ENCODE measurements around the gene CSMD2. TPM values are rescaled to one million over a fixed set of nuclear protein-coding genes. Genes with fewer than 3 reads are reported as not detected.

The CSMD2 gene
- total RNA-seq, 8 experiments from 2014 or later = 0.32 to 50.0 (median 1.2) TPM

DNA sequence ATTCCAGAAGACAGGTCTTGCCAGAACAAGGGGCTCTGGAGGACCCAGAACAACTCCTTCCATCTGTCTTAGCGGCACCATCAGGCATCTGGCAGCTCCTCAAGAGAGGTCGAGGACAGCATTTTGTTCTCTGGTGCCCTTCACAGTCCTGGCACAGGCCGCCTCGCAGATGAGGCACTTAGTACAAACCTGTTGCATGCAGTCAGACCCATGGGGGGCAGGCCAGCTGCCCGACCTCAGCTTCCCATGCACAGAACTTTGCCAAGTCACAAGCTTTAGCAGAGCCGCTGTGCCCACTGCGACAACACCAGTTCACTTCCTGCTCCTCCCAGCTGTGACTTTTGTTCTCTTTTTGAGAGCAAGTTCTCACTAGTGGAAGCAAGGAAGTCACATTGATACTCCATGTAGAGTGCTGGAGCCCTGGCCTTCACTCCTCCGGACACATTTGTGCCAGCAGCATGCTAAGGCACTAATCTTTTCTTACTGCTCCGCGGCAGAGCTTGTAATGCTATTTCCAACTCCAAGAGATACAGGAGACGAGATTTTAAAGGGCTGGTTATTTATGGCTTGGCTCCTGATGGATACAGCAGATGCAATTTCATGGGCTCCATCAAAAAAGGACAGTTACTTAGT is 256.6 kb downstream of the CSMD2 start:
- no peak overlapping the region for H3K27ac ChIP-seq
- no peaks in the 10 kb centered on the region for H3K4me1 ChIP-seq (replicated peaks in 1 of 2)
- no peak for ATAC-seq (replicated peaks in 6 of 8)
- 60 to 100% (median 83%) methylated on average over 2 to 11 of the region's 11 CpGs; no CpG with 5 or more reads in 4 of the 10 experiments for WGBS, 10 experiments
- in situ Hi-C loops (cut with MboI; ENCODE audit: low pct_unique_long_range_greater_than_20kb in 2 of 9, low sequenced_read_pairs in 9 of 9, unreplicated experiment in 9 of 9) = no loop called here
- no peak overlapping the region for H3K4me3 ChIP-seq

DNA sequence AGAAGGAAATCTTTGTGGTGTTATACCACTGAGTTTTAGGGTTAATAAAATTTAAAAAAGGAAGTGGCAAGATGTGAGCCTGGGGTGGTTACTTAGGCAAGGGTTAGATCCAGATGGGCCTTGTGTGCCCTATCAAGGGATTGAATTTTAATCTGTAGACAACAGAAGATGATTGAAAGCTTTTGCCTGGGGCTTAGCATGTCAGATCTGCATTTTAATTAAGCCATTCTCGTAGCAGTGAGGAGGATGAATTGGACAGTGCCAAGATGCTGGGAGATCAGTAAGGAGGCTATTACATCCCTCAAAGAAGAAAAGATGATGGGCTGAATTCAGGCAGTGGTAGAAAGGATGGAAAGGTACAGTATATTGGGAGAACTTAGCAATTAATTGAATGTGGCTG is 258.9 kb downstream of the CSMD2 start:
- no peak overlapping the region for H3K4me3 ChIP-seq
- H3K4me1 ChIP-seq (replicated peaks in 1 of 2) = no peaks in the 10 kb centered on the region
- ATAC-seq (replicated peaks in 6 of 8) = peak in 1 of 8 experiments; percentile 66
- H3K27ac ChIP-seq = no peak overlapping the region
- in situ Hi-C loops (cut with MboI; ENCODE audit: low pct_unique_long_range_greater_than_20kb in 2 of 9, low sequenced_read_pairs in 9 of 9, unreplicated experiment in 9 of 9) = no loop called here
- 20 to 86% (median 62%) methylated on average over 1 of the region's 1 CpG; no CpG with 5 or more reads in 4 of the 10 experiments for WGBS, 10 experiments

DNA sequence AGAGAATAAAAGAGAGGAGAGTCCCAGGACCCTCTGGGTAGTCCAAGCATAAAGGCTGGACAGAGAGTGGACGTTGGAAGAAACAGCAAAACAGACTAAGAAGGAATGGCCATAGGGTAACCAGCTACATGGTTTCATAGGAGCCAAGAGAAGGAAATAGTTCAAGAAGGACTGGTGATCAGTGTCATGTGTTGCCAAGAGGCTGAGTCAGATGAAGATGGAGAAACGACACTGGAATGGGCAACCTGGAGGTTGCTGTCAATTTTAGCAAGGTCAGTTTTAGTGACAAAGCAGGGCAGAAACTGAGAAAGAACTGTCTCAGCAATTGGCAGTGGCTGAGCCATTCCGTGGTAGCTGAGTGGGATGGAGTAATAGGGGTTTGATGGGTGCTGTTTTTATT is 259.8 kb downstream of the CSMD2 start:
- no peaks in the 10 kb centered on the region for H3K4me1 ChIP-seq (replicated peaks in 1 of 2)
- no peak overlapping the region for H3K4me3 ChIP-seq
- in situ Hi-C loops (cut with MboI; ENCODE audit: low pct_unique_long_range_greater_than_20kb in 2 of 9, low sequenced_read_pairs in 9 of 9, unreplicated experiment in 9 of 9) = no loop called here
- H3K27ac ChIP-seq = no peak overlapping the region
- 10 to 89% (median 77%) methylated on average over 1 to 3 of the region's 3 CpGs; no CpG with 5 or more reads in 1 of the 10 experiments for WGBS, 10 experiments
- ATAC-seq (replicated peaks in 6 of 8) = no peak

- peaks cover 0 to 3% of the 10 kb centered on the region in 2 donors for H3K4me1 ChIP-seq (replicated peaks in 1 of 2)
- H3K27ac ChIP-seq = no peak overlapping the region
- in situ Hi-C loops (cut with MboI; ENCODE audit: low pct_unique_long_range_greater_than_20kb in 2 of 9, low sequenced_read_pairs in 9 of 9, unreplicated experiment in 9 of 9) = no loop called here
- H3K4me3 ChIP-seq = no peak overlapping the region
- ATAC-seq (replicated peaks in 6 of 8) = peak in 7 of 8 experiments; percentile 24 to 67 (median 46)
- 0 to 30% (median 14%) methylated on average over 1 to 2 of the region's 2 CpGs for WGBS, 10 experiments
Measured at GRCh38 chr1:33903210-33903589, 261.8 kb downstream of the CSMD2 start.

DNA sequence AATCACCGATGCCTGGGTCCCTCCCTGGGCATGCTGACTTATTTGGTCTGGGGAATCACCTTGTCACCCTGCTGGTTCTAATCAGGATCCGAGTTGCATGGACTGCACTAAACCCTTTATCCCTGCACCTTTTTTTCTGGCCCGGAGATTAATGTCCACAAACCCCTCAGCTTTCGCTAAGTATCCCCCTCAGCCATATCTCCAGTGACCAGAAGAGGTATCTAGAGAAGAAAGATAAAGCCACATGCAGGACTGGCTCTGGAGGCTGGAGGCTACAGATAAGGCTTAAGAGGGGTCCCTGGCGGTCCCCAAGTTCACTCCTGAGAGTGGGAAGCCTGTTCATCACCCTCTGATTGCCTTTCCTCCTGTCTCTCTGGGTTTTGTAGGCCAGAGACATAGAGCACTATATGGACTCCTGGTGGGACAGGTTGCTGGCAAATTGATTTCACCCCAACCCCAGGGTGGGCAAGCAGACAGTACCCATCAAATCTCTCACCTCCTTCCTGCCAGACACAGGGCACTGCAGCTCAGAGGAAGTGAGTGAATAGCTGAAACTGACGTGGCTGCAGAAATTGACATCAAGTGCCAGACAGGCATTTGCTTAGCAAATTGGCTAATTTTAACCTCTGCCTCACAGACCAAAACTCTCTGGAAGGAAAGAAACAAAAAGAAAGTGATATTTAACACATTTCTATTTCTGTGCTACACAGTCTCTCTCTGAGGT is 262.4 kb downstream of the CSMD2 start:
- H3K4me3 ChIP-seq = no peak overlapping the region
- WGBS, 10 experiments = 40 to 79% (median 55%) methylated on average over 1 to 6 of the region's 6 CpGs; no CpG with 5 or more reads in 1 of the 10 experiments
- H3K4me1 ChIP-seq (replicated peaks in 1 of 2) = peaks cover 0 to 5% of the 10 kb centered on the region in 2 donors
- peak in 4 of 8 experiments; percentile 18 to 62 (median 25) for ATAC-seq (replicated peaks in 6 of 8)
- in situ Hi-C loops (cut with MboI; ENCODE audit: low pct_unique_long_range_greater_than_20kb in 2 of 9, low sequenced_read_pairs in 9 of 9, unreplicated experiment in 9 of 9) = no loop called here
- H3K27ac ChIP-seq = no peak overlapping the region

DNA sequence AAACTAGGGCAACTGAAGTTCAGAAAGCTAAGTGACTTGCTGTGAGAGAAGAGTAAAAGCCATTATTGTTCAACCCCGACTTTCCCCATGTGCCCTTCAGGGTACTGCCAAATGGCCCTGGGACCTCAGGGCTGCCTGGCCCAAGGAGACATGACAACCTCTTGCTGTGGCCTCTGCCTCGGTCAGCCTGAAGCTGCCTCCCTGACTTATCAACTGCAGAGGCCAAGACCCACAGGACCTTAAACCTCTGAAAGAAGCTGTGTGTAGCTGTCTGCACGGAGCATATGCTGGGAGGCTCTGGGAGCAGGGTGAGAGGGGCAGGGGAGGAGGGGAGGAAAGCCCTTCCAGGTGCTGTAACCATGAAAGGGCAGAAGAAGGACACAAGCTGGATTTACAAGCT is 265.3 kb downstream of the CSMD2 start:
- no peak for ATAC-seq (replicated peaks in 6 of 8)
- in situ Hi-C loops (cut with MboI; ENCODE audit: low pct_unique_long_range_greater_than_20kb in 2 of 9, low sequenced_read_pairs in 9 of 9, unreplicated experiment in 9 of 9) = no loop called here
- peaks cover 0 to 5% of the 10 kb centered on the region in 2 donors for H3K4me1 ChIP-seq (replicated peaks in 1 of 2)
- no peak overlapping the region for H3K27ac ChIP-seq
- 40 to 83% (median 73%) methylated on average over 1 to 3 of the region's 3 CpGs; no CpG with 5 or more reads in 6 of the 10 experiments for WGBS, 10 experiments
- H3K4me3 ChIP-seq = no peak overlapping the region

- Histone ChIP-seq H3K4me3 (no peak overlapping the region), H3K27ac (no peak overlapping the region), H3K4me1 (replicated peaks in 1 of 2) (peaks cover 0 to 5% of the 10 kb centered on the region in 2 donors)
- WGBS, 10 experiments = 52 to 81% (median 73%) methylated on average over 3 to 8 of the region's 9 CpGs; no CpG with 5 or more reads in 6 of the 10 experiments
- peak in 3 of 8 experiments; percentile 13 to 82 (median 41) for ATAC-seq (replicated peaks in 6 of 8)
- in situ Hi-C loops (cut with MboI; ENCODE audit: low pct_unique_long_range_greater_than_20kb in 2 of 9, low sequenced_read_pairs in 9 of 9, unreplicated experiment in 9 of 9) = no loop called here
Measured at GRCh38 chr1:33898881-33899280, 266.1 kb downstream of the CSMD2 start.

- H3K27ac ChIP-seq = no peak overlapping the region
- no peak overlapping the region for H3K4me3 ChIP-seq
- peak in 5 of 8 experiments; percentile 15 to 47 (median 39) for ATAC-seq (replicated peaks in 6 of 8)
- H3K4me1 ChIP-seq (replicated peaks in 1 of 2) = peaks cover 0 to 6% of the 10 kb centered on the region in 2 donors
- 35 to 100% (median 52%) methylated on average over 1 to 3 of the region's 3 CpGs; no CpG with 5 or more reads in 2 of the 10 experiments for WGBS, 10 experiments
- in situ Hi-C loops (cut with MboI; ENCODE audit: low pct_unique_long_range_greater_than_20kb in 2 of 9, low sequenced_read_pairs in 9 of 9, unreplicated experiment in 9 of 9) = no loop called here
Measured at GRCh38 chr1:33898406-33898805, 266.6 kb downstream of the CSMD2 start.

GRCh38 chr1:33897092-33897725 is 267.8 kb downstream of the CSMD2 start:
- Histone ChIP-seq H3K4me1 (replicated peaks in 1 of 2) (peaks cover 0 to 7% of the 10 kb centered on the region in 2 donors), H3K27ac (no peak overlapping the region), H3K4me3 (no peak overlapping the region)
- no peak for ATAC-seq (replicated peaks in 6 of 8)
- 50 to 100% (median 77%) methylated on average over 1 to 5 of the region's 5 CpGs; no CpG with 5 or more reads in 3 of the 10 experiments for WGBS, 10 experiments
- in situ Hi-C loops (cut with MboI; ENCODE audit: low pct_unique_long_range_greater_than_20kb in 2 of 9, low sequenced_read_pairs in 9 of 9, unreplicated experiment in 9 of 9) = no loop called here

GRCh38 chr1:33895976-33896375 is 269.1 kb downstream of the CSMD2 start:
- in situ Hi-C loops (cut with MboI; ENCODE audit: low pct_unique_long_range_greater_than_20kb in 2 of 9, low sequenced_read_pairs in 9 of 9, unreplicated experiment in 9 of 9) = no loop called here
- Histone ChIP-seq H3K4me1 (replicated peaks in 1 of 2) (peaks cover 0 to 7% of the 10 kb centered on the region in 2 donors), H3K27ac (no peak overlapping the region), H3K4me3 (no peak overlapping the region)
- peak in 1 of 8 experiments; percentile 13 for ATAC-seq (replicated peaks in 6 of 8)
- WGBS, 10 experiments = 80 to 100% (median 85%) methylated on average over 1 to 2 of the region's 2 CpGs; no CpG with 5 or more reads in 4 of the 10 experiments

- 70 to 82% (median 77%) methylated on average over 1 to 8 of the region's 8 CpGs; no CpG with 5 or more reads in 5 of the 10 experiments for WGBS, 10 experiments
- ATAC-seq (replicated peaks in 6 of 8) = no peak
- no peak overlapping the region for H3K27ac ChIP-seq
- no peak overlapping the region for H3K4me3 ChIP-seq
- H3K4me1 ChIP-seq (replicated peaks in 1 of 2) = peaks cover 0 to 7% of the 10 kb centered on the region in 2 donors
- in situ Hi-C loops (cut with MboI; ENCODE audit: low pct_unique_long_range_greater_than_20kb in 2 of 9, low sequenced_read_pairs in 9 of 9, unreplicated experiment in 9 of 9) = no loop called here
Measured at GRCh38 chr1:33895396-33895795, 269.6 kb downstream of the CSMD2 start.

- H3K27ac ChIP-seq = no peak overlapping the region
- ATAC-seq (replicated peaks in 6 of 8) = peak in 3 of 8 experiments; percentile 74 to 99 (median 97)
Measured at GRCh38 chr1:33893147-33893830, 271.7 kb downstream of the CSMD2 start.

More at GRCh38 chr1:33893147-33893830, 271.7 kb downstream of the CSMD2 start:
- WGBS, 10 experiments = 0 to 64% (median 36%) methylated on average over 1 to 3 of the region's 3 CpGs; no CpG with 5 or more reads in 2 of the 10 experiments
- in situ Hi-C loops (cut with MboI; ENCODE audit: low pct_unique_long_range_greater_than_20kb in 2 of 9, low sequenced_read_pairs in 9 of 9, unreplicated experiment in 9 of 9) = no loop called here
- Histone ChIP-seq H3K4me1 (replicated peaks in 1 of 2) (peaks cover 0 to 5% of the 10 kb centered on the region in 2 donors), H3K4me3 (no peak overlapping the region)

All from motor neuron (in vitro differentiated cells).